ENCODE results near the gene KRTAP5-7.
"Not testable (repeated sequence)": the region's sequence is repeated elsewhere in the genome, so short reads cannot be mapped to it uniquely, and the experiment has no call there.

The KRTAP5-7 gene

DNA sequence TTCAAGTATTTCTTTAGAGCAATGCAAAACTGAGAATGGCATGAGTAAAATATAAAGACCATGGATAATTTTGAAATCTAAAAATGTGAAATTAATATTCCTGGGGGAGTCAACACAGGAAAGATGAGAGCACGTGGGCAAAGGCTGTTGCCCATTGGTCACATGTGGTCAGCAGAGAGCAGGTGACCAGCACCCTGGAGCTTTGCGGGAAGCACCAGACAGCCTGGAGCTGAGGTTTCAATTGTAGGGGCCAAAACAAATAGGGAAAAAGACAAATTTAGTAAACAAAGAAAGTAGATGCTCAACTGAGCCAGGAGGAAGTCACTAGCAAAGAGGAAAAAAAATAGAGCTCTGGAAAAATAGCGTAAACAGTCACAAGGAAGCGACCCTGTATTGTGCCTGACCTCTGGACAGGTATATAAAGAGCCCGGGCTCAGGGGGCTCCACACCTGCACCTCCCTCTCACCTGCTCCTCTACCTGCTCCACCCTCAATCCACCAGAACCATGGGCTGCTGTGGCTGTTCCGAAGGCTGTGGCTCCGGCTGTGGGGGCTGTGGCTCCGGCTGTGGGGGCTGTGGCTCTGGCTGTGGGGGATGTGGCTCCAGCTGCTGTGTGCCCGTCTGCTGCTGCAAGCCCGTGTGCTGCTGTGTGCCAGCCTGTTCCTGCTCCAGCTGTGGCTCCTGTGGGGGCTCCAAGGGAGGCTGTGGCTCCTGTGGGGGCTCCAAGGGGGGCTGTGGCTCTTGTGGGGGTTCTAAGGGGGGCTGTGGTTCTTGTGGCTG is at the start of gene KRTAP5-7:
KRTAP5-7 (plus strand) TSS at position 472 of the 780 bp plus-strand sequence; CDS start at position 506, 34 bp downstream.
- not testable (repeated sequence) for DNase-seq (ENCODE audit: low read depth)

GRCh38 chr11:71477641-71478527 is 49.2 kb upstream of the KRTAP5-7 start:
- no peak for DNase-seq (ENCODE audit: low read depth)

DNA sequence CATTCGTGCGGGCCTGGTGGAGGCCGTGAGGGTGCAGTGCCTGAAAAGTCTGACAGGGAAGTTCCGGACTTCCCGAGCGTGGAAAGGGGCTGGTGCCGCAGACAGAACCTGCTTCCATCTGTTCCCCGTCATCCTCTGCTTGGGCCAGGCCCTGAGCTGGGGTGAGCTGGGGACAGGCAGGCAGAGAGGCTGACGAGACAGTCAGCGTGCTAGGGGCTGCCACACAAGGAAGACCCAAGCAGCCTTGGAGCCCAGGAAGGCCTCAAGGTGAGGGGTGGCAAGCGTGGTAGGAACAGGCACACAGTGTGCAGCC is 48.6 kb upstream of the KRTAP5-7 start:
- no peak for DNase-seq (ENCODE audit: low read depth)

DNA sequence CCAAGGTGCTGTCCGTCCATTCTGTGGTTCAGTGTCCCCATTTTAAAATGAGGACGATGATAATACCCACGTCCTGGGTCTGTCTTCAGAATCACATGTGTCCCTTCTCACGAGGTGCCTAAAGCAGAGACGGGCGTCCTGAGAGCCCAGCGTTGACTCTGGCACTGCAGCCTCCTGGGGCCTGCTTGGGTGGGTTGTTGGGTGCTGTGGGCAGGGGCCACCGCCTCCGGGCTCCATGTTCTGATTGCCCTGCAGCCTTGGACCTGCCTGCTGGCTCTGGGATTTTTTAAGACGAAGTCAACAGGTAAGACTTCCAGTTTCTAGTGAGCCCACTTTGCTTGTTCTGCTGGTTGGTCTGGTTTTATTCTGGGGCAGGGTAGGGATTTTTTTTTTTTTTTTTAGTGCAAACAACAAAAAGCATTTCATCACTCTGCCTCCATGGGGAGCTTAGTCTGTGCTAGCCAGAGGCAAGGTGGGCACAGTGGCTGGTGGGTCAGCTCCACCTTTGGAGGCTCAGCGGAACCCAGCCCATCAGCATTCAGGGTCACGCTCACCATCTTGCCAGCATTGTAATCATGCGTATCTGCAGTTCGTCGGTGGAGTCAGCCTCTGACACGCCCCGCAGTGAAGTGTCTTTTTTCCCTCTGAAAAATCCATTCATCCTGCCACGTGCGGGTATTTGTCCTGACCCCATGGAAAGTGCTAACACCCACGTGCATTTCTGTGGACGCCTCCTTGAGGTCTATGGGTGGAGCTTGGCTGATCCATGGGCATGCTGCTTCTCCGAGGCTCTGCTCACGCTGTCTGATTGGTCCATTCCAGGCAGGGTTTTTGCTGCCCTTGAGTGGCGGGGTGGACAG is 45.7 kb upstream of the KRTAP5-7 start:
- DNase-seq (ENCODE audit: low read depth): no peak

DNA sequence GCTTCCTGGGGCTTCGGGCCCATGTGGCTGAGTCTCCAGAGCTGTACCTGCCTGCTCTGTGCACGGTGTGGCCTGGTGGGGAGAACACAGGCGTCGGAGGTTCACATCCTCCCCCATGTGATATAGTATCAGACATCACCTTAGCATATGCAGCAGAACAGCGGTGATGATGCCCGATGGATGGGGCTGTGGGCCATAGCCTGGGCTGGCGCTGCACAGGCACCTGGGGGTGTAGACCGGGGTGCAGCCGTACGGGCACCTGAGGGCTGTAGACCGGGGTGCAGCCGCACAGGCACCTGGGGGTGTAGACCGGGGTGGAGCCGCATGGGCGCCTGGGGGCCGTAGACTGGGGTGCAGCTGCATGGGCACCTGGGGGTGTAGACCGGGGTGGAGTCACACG is 44.9 kb upstream of the KRTAP5-7 start:
- DNase-seq (ENCODE audit: low read depth): no peak

DNA sequence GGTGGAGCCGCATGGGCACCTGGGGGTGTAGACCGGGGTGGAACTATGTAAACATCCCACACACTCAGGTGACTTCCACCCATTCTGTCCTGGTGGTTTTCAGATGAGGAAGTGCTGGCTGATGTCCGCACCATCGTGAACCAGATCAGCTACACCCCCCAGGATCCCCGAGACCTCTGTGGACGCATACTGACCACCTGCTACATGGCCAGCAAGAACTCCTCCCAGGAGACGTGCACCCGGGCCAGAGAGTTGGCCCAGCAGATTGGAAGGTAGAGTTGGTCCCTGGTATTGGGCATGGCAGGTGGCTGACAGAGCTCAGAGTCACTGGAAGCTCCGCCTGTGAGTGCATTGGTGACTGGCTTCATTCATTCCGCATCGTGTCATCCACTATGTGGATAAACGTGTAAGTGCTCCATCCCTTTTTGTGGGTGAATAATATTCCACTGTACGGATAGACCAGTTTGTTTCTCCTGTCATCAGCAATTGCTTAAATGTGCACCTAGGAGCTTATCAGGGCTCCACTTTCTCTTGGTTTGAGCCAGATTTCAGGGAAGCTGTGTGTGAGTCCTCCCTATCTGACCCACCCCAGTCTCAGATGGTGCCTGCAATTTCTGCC is 44.2 kb upstream of the KRTAP5-7 start:
- no peak for DNase-seq (ENCODE audit: low read depth)

- no peak for DNase-seq (ENCODE audit: low read depth)
Observed at GRCh38 chr11:71483692-71484091, 43.4 kb upstream of the KRTAP5-7 start.

DNA sequence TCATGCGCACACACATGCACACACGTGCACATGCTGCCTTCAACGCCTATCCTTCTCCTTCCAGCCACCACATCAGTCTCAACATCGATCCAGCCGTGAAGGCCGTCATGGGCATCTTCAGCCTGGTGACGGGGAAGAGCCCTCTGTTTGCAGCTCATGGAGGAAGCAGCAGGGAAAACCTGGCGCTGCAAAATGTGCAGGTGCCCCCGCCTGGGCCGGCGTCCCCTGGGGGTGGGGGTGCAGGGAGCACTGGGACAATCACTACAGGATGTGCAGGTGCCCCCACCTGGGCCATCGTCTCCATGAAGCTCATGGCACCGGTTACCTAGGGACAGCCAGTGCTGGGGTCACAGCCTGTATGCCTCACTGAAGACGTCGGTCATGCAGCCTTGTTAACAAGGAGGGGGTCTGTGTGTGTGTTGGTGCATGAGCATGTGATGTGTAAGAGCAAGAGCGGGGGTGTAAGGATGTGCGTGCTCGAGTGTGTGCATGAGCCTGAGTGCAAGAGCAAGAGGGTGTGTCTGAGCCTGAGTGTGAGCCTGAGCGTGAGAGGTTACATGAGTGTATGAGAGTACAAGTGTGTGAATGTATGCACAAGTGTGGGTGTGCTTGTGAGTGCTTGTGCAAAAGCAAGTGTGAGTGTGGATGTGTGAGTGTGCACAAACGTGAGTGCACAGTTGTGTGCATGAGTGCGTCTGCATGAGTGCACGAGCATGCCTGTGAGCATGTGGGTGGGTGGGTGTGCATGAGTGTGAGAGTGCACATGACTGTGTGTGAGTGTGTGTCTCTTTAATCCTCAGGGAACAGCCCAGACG is 42.6 kb upstream of the KRTAP5-7 start:
- DNase-seq (ENCODE audit: low read depth): no peak

DNA sequence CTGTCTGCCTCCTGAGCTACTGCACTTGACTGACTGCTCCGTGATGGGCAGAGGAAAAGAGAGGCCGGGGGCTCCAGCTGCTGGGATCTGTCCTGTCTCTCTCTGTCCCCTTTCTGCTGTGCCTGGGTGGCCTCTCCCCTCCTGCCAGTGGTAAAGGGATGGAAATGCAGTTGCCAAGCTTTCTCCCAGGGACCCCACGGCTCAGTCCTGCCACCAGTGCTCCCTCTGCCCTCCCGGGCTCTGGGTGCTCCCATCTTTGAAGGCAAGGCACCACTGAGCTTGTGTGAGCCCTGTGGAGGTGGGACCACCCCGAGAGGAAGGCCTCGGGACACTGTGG is 42.0 kb upstream of the KRTAP5-7 start:
- no peak for DNase-seq (ENCODE audit: low read depth)

DNA sequence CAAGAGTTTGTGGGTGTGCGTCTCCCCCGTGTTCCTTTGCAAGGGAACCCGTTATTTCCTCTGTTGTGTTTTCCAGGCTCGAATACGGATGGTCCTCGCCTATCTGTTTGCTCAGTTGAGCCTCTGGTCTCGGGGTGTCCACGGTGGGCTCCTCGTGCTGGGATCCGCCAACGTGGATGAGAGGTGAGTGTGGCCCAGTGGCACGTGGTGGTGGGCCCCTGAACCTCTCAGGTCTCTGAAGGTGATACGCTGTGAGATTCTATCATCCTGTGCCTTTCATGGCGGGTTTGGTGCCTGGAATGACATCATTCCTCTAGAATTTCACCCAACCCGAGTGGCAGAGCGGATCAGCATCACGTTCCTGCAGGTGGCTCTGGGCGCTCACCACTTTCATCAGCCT is 41.6 kb upstream of the KRTAP5-7 start:
- DNase-seq (ENCODE audit: low read depth): no peak

DNA sequence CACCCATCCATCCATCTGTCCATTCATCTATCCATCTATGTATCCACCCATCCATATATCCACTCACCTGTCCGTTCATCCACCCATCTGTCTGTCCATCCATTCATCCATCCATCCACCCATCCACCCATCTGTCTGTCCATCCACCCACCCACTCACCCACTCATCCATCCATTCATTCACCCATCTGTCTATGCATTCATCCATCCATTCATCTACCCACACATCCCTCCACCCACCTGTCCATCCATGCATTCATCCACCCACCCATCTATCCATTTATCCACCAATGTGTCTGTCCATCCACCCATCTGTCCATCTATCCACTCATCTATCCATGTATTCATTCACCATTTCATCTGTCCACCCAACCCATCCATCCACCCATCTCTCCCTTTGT is 40.7 kb upstream of the KRTAP5-7 start:
- DNase-seq (ENCODE audit: low read depth): no peak

DNA sequence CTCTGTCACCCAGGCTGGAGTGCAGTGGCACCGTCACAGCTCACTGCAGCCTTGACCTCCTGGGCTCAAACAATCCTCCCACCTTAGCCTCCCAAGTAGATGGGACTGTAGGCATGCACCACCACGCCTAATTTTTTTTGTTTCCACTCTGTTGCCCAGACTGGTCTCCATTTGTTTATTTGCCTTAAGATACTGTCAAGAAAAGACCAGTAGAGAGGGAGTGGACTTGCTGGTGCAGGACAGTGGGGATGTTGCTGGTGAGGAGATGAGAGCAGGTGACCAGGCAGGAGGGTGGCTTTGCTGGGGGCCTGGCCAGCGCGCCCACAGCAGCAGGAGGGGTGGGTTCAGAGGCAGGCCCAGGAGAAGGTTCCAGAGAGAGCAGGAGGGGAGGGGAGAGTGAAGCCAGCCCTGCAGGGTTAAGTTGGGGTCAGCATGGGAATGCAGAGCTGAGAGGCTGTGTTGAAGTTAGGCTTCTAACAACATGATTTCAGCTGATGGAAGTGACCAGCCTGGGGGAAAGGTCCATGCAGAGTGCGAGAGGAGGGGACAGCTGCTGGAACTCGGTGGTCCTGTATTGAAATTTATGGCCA is 38.3 kb upstream of the KRTAP5-7 start:
- no peak for DNase-seq (ENCODE audit: low read depth)

DNA sequence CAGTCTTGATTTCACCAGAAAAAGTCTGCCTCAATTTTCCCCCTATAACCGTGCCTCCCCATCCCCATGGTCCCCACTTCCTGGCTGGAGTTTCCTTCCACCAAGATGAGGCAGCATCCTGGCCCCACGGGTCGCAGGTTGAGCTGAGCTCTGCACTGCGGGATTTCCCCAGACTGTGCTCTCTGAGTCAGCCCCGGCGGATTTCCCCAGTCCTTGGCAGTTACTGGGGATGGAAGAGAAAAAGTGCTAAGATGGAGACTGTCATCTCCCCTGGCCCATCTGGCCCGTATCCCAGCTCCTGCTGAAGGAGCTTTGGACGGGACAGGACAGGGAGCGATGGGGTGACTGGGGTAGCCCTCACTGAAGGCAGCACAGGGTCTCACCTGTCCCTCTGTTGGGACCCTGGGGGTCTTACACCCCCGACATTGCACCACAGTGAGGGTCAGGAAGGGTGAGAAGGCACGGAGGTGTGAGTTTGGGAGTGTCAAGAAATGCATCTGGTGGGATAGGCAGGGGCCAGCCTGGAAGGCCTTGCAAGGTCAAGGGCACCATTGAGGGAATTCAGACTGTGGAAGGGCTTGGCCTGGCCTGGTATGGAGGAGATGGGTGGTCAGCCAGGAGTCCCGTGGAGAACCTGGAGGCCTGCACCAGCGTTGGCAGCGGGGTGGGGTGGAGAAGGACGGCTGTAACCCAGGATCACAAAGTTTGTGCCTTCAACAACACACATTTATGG is 37.6 kb upstream of the KRTAP5-7 start:
- DNase-seq (ENCODE audit: low read depth): peak; percentile 20

DNA sequence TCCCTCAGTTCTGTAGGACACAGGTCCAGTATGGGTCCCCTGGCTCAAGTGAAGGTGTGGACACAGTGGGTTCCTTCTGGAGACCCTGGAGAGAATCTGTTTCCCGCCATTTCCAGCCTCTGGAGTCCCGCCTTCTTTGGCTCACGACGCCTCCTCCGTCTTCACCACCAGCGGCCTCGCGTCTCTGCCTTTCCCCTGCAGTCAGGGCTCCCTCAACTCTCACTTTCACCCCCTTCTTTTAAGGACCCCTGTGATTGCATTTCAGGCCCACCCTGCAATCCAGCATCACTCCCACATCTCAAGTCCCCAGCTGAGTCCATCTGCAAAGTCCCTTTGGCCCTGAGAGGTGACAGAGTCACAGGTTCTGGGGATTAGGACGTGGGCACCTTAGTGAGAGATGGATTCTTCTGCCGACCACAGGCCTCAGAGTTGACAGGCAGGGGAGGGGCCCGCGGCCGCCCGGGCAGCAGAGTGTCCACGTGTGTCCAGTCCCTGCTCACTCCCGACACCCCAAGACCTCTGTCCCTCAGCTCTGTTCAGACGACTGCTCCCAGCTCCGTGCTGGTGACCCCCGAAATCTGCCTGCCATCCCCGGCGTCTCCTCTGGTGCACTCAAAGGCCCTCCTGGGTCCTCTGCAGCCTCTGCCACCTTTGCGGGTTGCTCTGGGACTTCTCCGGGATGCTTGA is 36.9 kb upstream of the KRTAP5-7 start:
- DNase-seq (ENCODE audit: low read depth): no peak

DNA sequence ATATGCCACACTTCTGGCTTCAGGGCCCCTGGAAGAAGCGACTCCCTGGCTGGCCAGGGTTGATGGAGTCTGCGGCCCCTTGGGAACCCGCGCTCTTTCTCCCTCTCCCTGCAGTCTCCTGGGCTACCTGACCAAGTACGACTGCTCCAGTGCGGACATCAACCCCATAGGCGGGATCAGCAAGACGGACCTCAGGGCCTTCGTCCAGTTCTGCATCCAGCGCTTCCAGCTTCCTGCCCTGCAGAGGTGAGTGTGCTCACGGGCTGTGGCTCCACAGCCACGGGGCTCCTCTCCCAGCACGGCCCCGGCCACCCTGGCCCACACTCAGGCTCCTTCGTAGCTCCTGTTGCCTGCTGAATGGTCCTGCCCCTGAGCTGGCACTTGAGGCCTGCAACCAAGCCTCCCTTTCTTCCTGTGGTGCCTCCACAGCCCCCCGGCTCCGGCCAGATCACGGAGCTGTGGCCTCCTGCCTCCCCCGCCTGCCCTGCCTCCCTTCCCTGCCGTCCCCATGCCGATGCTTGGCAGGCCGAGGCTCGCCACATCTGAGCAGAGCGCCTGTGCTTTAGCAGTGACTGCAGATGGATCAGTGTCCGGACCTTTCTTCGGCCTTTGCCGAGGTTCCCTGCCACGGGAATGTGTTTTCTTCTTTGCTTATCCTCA is 36.2 kb upstream of the KRTAP5-7 start:
- no peak for DNase-seq (ENCODE audit: low read depth)

DNA sequence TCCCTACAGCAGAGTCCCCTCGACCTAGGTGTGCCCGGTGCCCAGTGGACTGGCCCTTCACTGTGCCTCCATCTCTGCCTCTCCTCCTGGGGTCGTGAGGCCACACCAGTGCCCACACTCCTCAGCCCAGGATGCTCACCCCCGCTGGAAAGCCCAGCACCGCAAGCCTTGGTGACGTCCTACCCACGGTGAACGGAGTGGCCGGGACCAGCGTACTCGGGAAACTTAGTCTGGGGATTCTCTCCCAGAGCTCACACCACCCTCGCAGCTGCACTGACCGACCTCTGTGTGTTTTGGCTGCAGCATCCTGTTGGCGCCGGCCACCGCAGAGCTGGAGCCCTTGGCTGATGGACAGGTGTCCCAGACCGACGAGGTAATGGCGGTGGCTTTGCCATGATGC is 35.5 kb upstream of the KRTAP5-7 start:
- DNase-seq (ENCODE audit: low read depth): no peak

DNA sequence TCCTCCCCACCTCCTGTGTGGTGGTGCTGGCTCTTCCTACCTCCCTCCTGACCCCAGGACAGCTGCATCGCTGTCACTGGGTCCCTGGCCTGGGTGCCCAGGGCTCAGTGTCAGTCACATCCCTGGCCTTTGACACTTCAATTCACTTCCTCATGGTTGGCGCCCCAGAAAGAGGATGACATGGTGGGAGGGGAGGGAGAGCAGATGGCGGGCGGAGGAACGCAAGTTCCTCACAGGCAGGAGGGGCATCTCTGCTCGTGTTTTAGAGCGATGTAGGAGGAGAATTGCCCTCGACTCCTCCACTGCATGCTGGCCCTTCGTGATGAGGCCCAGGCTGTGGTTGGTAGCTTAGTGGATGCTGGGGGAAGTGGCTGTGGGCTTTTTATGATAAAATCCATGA is 35.1 kb upstream of the KRTAP5-7 start:
- no peak for DNase-seq (ENCODE audit: low read depth)

DNA sequence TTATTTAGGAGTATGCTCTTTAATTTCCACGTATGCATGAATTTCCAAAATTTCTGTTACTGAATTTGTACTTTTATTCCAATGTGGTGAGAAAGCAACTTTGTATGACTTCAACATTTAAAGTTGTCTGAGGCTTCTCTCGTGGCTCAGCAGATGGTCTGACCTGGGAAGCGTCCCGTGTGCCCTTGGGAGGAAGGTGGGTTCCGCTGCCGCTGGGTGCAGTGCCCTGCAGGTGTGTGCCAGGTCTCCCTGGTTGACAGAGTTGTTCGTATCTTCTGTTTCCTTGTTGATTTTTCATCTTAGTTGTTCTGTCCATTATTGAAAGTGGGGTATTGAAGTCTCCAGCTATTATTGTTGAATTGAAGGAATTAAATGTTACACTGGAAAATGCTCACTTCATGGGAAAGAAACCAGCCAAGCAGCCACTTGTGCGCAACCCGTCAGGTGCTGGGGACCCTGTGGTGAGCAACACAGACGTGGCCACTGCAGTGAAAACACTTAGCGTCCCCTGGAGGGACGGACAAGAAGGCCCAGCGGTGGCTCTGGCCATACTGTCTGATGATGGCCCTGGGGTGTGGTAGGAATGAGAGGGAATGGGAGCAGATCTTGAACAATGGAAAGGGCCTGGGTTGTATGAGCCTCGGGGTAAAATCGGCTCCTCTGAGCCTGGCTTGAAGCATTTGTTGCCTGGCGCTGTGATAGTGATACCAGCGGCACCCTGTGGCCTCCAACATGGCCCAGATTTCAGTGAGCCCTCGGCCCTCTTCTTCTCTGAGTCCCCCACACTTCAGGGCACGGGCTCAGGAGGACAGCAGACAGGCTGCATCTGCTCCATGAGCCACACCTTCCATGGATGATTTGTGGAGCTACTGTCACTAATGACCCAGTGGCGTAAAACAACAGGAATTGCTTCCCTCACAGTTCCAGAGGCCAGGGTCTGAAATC is 31.5 kb upstream of the KRTAP5-7 start:
- DNase-seq (ENCODE audit: low read depth): no peak

Measured in EH (cell line).